ENCODE data around the gene CASP5.
"Not testable (repeated sequence)": the region's sequence is repeated elsewhere in the genome, so short reads cannot be mapped to it uniquely, and the experiment has no call there.

Gene CASP5

GRCh38 chr11:105040703-105041102, 17.7 kb upstream of the CASP5 start:
- Histone ChIP-seq H3K4me2 (ENCODE audit: insufficient read depth, low read length, poor library complexity, severe bottlenecking) (no peak overlapping the region), H4K8ac (ENCODE audit: low read depth, low read length) (no peak overlapping the region)
- WGBS, 2 donors (ENCODE audit: extremely low coverage in 2 of 2, insufficient read length in 2 of 2, insufficient replicate concordance in 1 of 2): no CpG with 5 or more reads among the region's 2 CpGs

GRCh38 chr11:105034813-105035620, 12.0 kb upstream of the CASP5 start, which contains the start of gene CASP1:
CASP1 (minus strand) TSS chr11:105035144; CDS start chr11:105035113, 31 bp downstream.
- H3K27ac ChIP-seq (replicated peaks; ENCODE audit: low read length): no peak within 1 kb of the TSS
- H2BK15ac ChIP-seq (ENCODE audit: low read length): no peak within 1 kb of the TSS
- H4K91ac ChIP-seq (ENCODE audit: low read depth, low read length, poor library complexity): no peak within 1 kb of the TSS
- H2BK120ac ChIP-seq (ENCODE audit: low read depth, low read length): no peak within 1 kb of the TSS
- H2AFZ ChIP-seq (ENCODE audit: low read length): peak within 1 kb of the TSS; percentile 35
- no peak for DNase-seq (ENCODE audit: low spot score)
- H3K23ac ChIP-seq (ENCODE audit: low read depth, low read length, poor library complexity): no peak within 1 kb of the TSS
- H3K18ac ChIP-seq (ENCODE audit: low read length): no peak within 1 kb of the TSS
- H3K4me3 ChIP-seq (ENCODE audit: low read length in 2 of 2): no peak within 1 kb of the TSS
- H2BK5ac ChIP-seq (ENCODE audit: low read length): no peak within 1 kb of the TSS
- H3K9me3 ChIP-seq (replicated peaks in 1 of 2; ENCODE audit: control insufficient read depth in 2 of 2, insufficient read depth in 1 of 2, low read depth in 1 of 2, low read length in 2 of 2): no peaks in the 10 kb centered on the region
- H3K4me1 ChIP-seq (ENCODE audit: control insufficient read depth in 2 of 2, insufficient read depth in 1 of 2, low read depth in 1 of 2, low read length in 2 of 2): peaks cover 0 to 2% of the 10 kb centered on the region in 2 donors
- H3K79me1 ChIP-seq (ENCODE audit: low read depth, low read length): peaks cover 2% of the 10 kb centered on the region
- no peak within 1 kb of the TSS for H4K8ac ChIP-seq (ENCODE audit: low read depth, low read length)
- H2BK12ac ChIP-seq (ENCODE audit: low read length): no peak within 1 kb of the TSS
- H3K4me2 ChIP-seq (ENCODE audit: insufficient read depth, low read length, poor library complexity, severe bottlenecking): no peak within 1 kb of the TSS
- H2AK5ac ChIP-seq (ENCODE audit: low read depth, low read length): no peak within 1 kb of the TSS
- H3K4ac ChIP-seq (ENCODE audit: low read length): no peak within 1 kb of the TSS
- H3K9ac ChIP-seq (ENCODE audit: low read depth, low read length, poor library complexity): no peak within 1 kb of the TSS
- H3K27me3 ChIP-seq (ENCODE audit: control insufficient read depth in 3 of 3, insufficient read depth in 3 of 3, low read depth in 1 of 3, low read length in 3 of 3): no peaks in the 10 kb centered on the region
- no peak within 1 kb of the TSS for H3K14ac ChIP-seq (ENCODE audit: low read length)
- WGBS, 2 donors (ENCODE audit: extremely low coverage in 2 of 2, insufficient read length in 2 of 2, insufficient replicate concordance in 1 of 2): no CpG with 5 or more reads among the region's 3 CpGs
- H3K36me3 ChIP-seq (replicated peaks in 1 of 2; ENCODE audit: control insufficient read depth in 2 of 2, insufficient read depth in 2 of 2, low read length in 2 of 2): peaks cover 0 to 2% of the 10 kb centered on the region in 2 donors

More at GRCh38 chr11:105040703-105041102, 17.7 kb upstream of the CASP5 start:
- Histone ChIP-seq H3K36me3 (replicated peaks in 1 of 2; ENCODE audit: control insufficient read depth in 2 of 2, insufficient read depth in 2 of 2, low read length in 2 of 2) (no peaks in the 10 kb centered on the region), H3K4me3 (ENCODE audit: low read length in 2 of 2) (no peak overlapping the region), H3K18ac (ENCODE audit: low read length) (no peak overlapping the region), H3K4ac (ENCODE audit: low read length) (no peak overlapping the region), H2BK12ac (ENCODE audit: low read length) (no peak overlapping the region), H3K23ac (ENCODE audit: low read depth, low read length, poor library complexity) (no peak overlapping the region), H3K4me1 (ENCODE audit: control insufficient read depth in 2 of 2, insufficient read depth in 1 of 2, low read depth in 1 of 2, low read length in 2 of 2) (no peaks in the 10 kb centered on the region), H3K79me1 (ENCODE audit: low read depth, low read length) (no peaks in the 10 kb centered on the region), H4K91ac (ENCODE audit: low read depth, low read length, poor library complexity) (no peak overlapping the region), H3K27me3 (ENCODE audit: control insufficient read depth in 3 of 3, insufficient read depth in 3 of 3, low read depth in 1 of 3, low read length in 3 of 3) (no peaks in the 10 kb centered on the region), H2AFZ (ENCODE audit: low read length) (no peak overlapping the region), H2BK15ac (ENCODE audit: low read length) (no peak overlapping the region), H3K9ac (ENCODE audit: low read depth, low read length, poor library complexity) (no peak overlapping the region), H3K14ac (ENCODE audit: low read length) (no peak overlapping the region), H3K9me3 (replicated peaks in 1 of 2; ENCODE audit: control insufficient read depth in 2 of 2, insufficient read depth in 1 of 2, low read depth in 1 of 2, low read length in 2 of 2) (no peaks in the 10 kb centered on the region), H3K27ac (replicated peaks; ENCODE audit: low read length) (no peak overlapping the region), H2BK120ac (ENCODE audit: low read depth, low read length) (no peak overlapping the region), H2BK5ac (ENCODE audit: low read length) (no peak overlapping the region), H2AK5ac (ENCODE audit: low read depth, low read length) (no peak overlapping the region)
- no peak for DNase-seq (ENCODE audit: low spot score)

DNA sequence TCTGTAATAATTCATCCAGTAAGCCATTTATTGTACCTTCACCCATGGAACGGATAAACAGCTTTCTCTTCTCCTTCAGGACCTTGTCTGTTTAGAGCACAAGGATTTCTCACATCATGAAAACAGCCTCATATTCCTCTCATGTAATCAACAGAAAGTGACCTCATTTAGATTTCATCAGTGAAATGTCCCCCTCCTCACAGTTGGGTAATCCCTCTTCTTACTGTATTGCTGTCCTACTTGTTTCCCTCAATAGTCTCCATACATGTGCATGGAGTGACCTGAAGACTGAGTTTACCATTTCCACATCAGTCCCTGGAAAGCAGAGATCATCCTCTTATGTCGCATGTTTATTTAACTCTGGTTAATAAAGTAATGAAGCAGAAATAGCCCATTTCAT, 11.4 kb upstream of the CASP5 start:
- not testable (repeated sequence) for H3K4me1 ChIP-seq (ENCODE audit: control insufficient read depth in 2 of 2, insufficient read depth in 1 of 2, low read depth in 1 of 2, low read length in 2 of 2); H3K27ac ChIP-seq (replicated peaks; ENCODE audit: low read length); H3K79me1 ChIP-seq (ENCODE audit: low read depth, low read length); H4K8ac ChIP-seq (ENCODE audit: low read depth, low read length); H2BK12ac ChIP-seq (ENCODE audit: low read length); H2BK120ac ChIP-seq (ENCODE audit: low read depth, low read length); DNase-seq (ENCODE audit: low spot score); H2AFZ ChIP-seq (ENCODE audit: low read length); H3K27me3 ChIP-seq (ENCODE audit: control insufficient read depth in 3 of 3, insufficient read depth in 3 of 3, low read depth in 1 of 3, low read length in 3 of 3); H3K18ac ChIP-seq (ENCODE audit: low read length); H2AK5ac ChIP-seq (ENCODE audit: low read depth, low read length); H3K4me2 ChIP-seq (ENCODE audit: insufficient read depth, low read length, poor library complexity, severe bottlenecking); H4K91ac ChIP-seq (ENCODE audit: low read depth, low read length, poor library complexity); H3K4me3 ChIP-seq (ENCODE audit: low read length in 2 of 2); H3K9me3 ChIP-seq (replicated peaks in 1 of 2; ENCODE audit: control insufficient read depth in 2 of 2, insufficient read depth in 1 of 2, low read depth in 1 of 2, low read length in 2 of 2); H3K9ac ChIP-seq (ENCODE audit: low read depth, low read length, poor library complexity); H3K36me3 ChIP-seq (replicated peaks in 1 of 2; ENCODE audit: control insufficient read depth in 2 of 2, insufficient read depth in 2 of 2, low read length in 2 of 2); H2BK15ac ChIP-seq (ENCODE audit: low read length); H2BK5ac ChIP-seq (ENCODE audit: low read length); H3K4ac ChIP-seq (ENCODE audit: low read length); H3K14ac ChIP-seq (ENCODE audit: low read length); H3K23ac ChIP-seq (ENCODE audit: low read depth, low read length, poor library complexity)
- WGBS, 2 donors (ENCODE audit: extremely low coverage in 2 of 2, insufficient read length in 2 of 2, insufficient replicate concordance in 1 of 2): no CpG with 5 or more reads among the region's 2 CpGs

GRCh38 chr11:105033781-105034180, 10.8 kb upstream of the CASP5 start:
- Histone ChIP-seq H4K8ac (ENCODE audit: low read depth, low read length) (no peak overlapping the region), H2AFZ (ENCODE audit: low read length) (no peak overlapping the region), H2BK120ac (ENCODE audit: low read depth, low read length) (no peak overlapping the region), H3K9me3 (replicated peaks in 1 of 2; ENCODE audit: control insufficient read depth in 2 of 2, insufficient read depth in 1 of 2, low read depth in 1 of 2, low read length in 2 of 2) (no peaks in the 10 kb centered on the region), H2AK5ac (ENCODE audit: low read depth, low read length) (no peak overlapping the region), H3K4me3 (ENCODE audit: low read length in 2 of 2) (no peak overlapping the region), H2BK5ac (ENCODE audit: low read length) (no peak overlapping the region), H3K14ac (ENCODE audit: low read length) (no peak overlapping the region), H4K91ac (ENCODE audit: low read depth, low read length, poor library complexity) (no peak overlapping the region), H3K27ac (replicated peaks; ENCODE audit: low read length) (no peak overlapping the region), H2BK15ac (ENCODE audit: low read length) (no peak overlapping the region), H3K23ac (ENCODE audit: low read depth, low read length, poor library complexity) (no peak overlapping the region), H3K4me1 (ENCODE audit: control insufficient read depth in 2 of 2, insufficient read depth in 1 of 2, low read depth in 1 of 2, low read length in 2 of 2) (peaks cover 0 to 2% of the 10 kb centered on the region in 2 donors), H3K4me2 (ENCODE audit: insufficient read depth, low read length, poor library complexity, severe bottlenecking) (no peak overlapping the region), H3K79me1 (ENCODE audit: low read depth, low read length) (peaks cover 2% of the 10 kb centered on the region), H3K9ac (ENCODE audit: low read depth, low read length, poor library complexity) (no peak overlapping the region), H3K27me3 (ENCODE audit: control insufficient read depth in 3 of 3, insufficient read depth in 3 of 3, low read depth in 1 of 3, low read length in 3 of 3) (no peaks in the 10 kb centered on the region), H3K4ac (ENCODE audit: low read length) (no peak overlapping the region), H3K18ac (ENCODE audit: low read length) (no peak overlapping the region), H2BK12ac (ENCODE audit: low read length) (no peak overlapping the region), H3K36me3 (replicated peaks in 1 of 2; ENCODE audit: control insufficient read depth in 2 of 2, insufficient read depth in 2 of 2, low read length in 2 of 2) (peaks cover 0 to 2% of the 10 kb centered on the region in 2 donors)
- no CpG with 5 or more reads among the region's 1 CpG for WGBS, 2 donors (ENCODE audit: extremely low coverage in 2 of 2, insufficient read length in 2 of 2, insufficient replicate concordance in 1 of 2)
- DNase-seq (ENCODE audit: low spot score): no peak
